Measurements from ENCODE around the gene HOXC5.
A peak's percentile ranks its signal among the peaks of the same experiment; 100 is the strongest.

DNA sequence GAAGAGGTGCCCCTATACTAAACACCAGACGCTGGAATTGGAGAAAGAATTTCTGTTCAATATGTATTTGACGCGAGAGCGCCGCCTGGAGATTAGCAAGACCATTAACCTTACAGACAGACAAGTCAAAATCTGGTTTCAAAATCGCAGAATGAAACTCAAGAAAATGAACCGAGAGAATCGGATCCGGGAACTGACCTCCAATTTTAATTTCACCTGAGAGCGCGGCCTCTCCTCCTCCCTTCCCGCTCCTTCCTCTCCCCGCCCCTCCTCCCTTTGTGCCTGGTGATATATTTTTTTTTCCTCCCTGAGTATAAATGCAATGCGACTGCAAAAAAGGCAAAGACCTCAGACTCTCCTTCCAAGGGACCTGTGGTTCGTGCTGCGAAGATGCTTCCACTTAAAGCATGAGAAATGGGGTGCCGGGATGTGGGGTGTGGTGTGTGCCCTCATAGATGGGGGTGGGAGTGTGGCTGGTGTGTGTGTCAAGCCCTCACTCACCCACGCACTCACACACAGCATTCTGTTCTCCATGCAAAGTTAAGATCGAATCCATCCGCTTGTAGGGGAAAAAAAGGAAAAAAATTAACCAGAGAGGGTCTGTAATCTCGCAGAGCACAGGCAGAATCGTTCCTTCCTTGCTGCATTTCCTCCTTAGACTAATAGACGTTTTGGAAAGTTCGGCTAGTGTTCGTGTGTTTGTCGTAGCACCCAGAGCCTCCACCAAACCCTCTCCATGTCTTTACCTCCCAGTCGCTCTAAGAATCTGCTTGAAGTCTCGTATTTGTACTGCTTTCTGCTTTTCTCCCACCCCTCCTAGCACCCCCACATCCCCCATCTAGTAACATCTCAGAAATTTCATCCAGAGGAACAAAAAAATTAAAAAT, 43.4 kb upstream of the HOXC5 start:
- TF ChIP-seq, protein P1, sequence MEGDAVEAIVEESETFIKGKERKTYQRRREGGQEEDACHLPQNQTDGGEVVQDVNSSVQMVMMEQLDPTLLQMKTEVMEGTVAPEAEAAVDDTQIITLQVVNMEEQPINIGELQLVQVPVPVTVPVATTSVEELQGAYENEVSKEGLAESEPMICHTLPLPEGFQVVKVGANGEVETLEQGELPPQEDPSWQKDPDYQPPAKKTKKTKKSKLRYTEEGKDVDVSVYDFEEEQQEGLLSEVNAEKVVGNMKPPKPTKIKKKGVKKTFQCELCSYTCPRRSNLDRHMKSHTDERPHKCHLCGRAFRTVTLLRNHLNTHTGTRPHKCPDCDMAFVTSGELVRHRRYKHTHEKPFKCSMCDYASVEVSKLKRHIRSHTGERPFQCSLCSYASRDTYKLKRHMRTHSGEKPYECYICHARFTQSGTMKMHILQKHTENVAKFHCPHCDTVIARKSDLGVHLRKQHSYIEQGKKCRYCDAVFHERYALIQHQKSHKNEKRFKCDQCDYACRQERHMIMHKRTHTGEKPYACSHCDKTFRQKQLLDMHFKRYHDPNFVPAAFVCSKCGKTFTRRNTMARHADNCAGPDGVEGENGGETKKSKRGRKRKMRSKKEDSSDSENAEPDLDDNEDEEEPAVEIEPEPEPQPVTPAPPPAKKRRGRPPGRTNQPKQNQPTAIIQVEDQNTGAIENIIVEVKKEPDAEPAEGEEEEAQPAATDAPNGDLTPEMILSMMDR (IDR thresholded peaks at IDR 0.05) = peak in 4 of 5 experiments; percentile 14 to 50 (median 30)
- no peak for TF ChIP-seq POLR2A (IDR thresholded peaks at IDR 0.05)
